HFFc6 (cell line): Measurements from ENCODE around the gene CMA1. TPM values are rescaled to one million over a fixed set of nuclear protein-coding genes. Genes with fewer than 3 reads are reported as not detected.
"Not testable (repeated sequence)": the region's sequence is repeated elsewhere in the genome, so short reads cannot be mapped to it uniquely, and the experiment has no call there.

Experiments
- DNase-seq: peaks from one replicate; pipeline ENCODE4 v3.0.0-alpha.2; 2018
- H3K27ac Mint-ChIP-seq: 2 replicates; pipeline ENCODE4 v1.8.0; 2020; ENCODE audit warnings: mild to moderate bottlenecking, mixed read lengths
- H3K27me3 Mint-ChIP-seq: 2 replicates; pipeline ENCODE4 v1.8.0; 2021; ENCODE audit warnings: mild to moderate bottlenecking, moderate library complexity, mixed read lengths; ENCODE audit not compliant: insufficient read depth
- H3K36me3 Mint-ChIP-seq: 2 replicates; pipeline ENCODE4 v1.8.0; 2021; ENCODE audit warnings: low read depth, mixed read lengths
- H3K4me1 Mint-ChIP-seq: 2 replicates; pipeline ENCODE4 v1.8.0; 2020; ENCODE audit warnings: low read depth, mixed read lengths
- H3K4me3 Mint-ChIP-seq: 2 replicates; pipeline ENCODE4 v1.8.0; 2020; ENCODE audit warnings: mild to moderate bottlenecking, moderate library complexity, mixed read lengths
- H3K9me3 Mint-ChIP-seq: 2 replicates; pipeline ENCODE4 v1.8.0; 2020; ENCODE audit warnings: mild to moderate bottlenecking, mixed read lengths
- long read RNA-seq: library from polyadenylated mRNA; unstranded; transcript quantifications from one replicate; pipeline ENCODE4 v2.0.0, GENCODE V29; 2019
- total RNA-seq, 6 experiments: library from RNA; stranded (reverse); fragmentation: NEBNext Ultra II Directional; extraction: Animal tissue kit (Norgen Biotek cat#: 25700); gene quantifications; 2 replicates in 1 of 6; 3 replicates in 5 of 6; pipeline ENCODE4 v1.2.3, GENCODE V29; 2021
- TF ChIP-seq, protein P1 (sequence below): fragments of 200-600 bp; sonication (generic); IDR thresholded peaks from 2 replicates; pipeline ENCODE4 v1.5.0; 2021; ENCODE audit warnings: antibody characterized with exemption, mild to moderate bottlenecking

Gene CMA1, protein sequence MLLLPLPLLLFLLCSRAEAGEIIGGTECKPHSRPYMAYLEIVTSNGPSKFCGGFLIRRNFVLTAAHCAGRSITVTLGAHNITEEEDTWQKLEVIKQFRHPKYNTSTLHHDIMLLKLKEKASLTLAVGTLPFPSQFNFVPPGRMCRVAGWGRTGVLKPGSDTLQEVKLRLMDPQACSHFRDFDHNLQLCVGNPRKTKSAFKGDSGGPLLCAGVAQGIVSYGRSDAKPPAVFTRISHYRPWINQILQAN
- not detected for total RNA-seq
- long read RNA-seq: 0 reads

DNA sequence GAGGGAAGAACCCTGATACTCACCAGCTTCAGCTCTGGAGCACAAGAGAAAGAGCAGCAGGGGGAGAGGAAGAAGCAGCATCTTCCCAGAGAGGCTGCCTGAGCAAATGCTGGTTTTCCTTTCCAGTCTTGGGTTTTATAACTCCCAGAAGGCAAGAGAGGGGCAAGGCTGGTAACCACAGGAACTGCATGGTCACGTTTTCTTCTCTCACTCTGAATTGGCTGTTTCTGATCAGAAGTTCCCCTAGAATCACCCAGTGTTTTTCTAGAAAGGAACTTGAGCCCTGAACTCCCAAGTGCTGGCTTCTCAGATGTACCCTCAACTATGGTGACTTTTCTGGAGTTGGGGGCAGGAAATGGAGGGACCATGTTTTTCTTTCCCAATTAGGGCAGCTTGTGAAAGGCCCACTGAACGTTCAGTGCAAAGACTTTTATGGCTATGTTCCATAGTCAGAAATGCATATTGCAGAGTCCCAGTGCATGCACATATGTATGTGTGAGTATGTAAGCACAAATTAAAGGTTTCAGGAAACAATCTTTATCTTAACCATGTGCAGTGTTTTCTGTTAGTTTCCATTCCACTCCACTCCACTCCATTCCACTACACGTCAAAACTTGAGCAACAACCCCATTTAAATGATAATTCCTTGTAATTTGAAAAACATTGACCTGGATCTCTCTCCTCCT is at the start of gene CMA1:
TSS of gene CMA1 (minus strand) at position 111 of the 686 bp plus-strand sequence. CDS start at position 81, 30 bp downstream.
- Mint-ChIP-seq H3K36me3 (no peaks in the 10 kb centered on the region), H3K9me3 (peaks cover 9% of the 10 kb centered on the region)

DNA sequence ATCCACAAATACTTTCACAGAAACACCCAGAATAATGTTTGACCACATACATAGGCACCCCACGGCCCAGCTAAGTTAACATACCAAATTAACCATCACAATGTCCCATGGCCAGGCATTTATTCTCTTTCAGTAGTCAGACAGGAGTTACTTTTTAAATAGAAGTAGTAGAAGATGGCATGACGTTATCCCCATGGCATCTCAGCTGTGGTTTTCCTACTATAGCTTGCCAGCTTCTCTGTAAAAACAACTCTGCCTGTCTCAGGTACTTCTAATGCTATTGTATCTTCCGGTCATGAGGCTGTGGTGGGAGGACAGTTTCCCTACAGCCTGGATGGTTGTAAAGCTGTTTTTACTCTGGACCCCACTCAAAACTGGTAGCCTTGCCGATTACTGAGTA is 48.7 kb upstream of the CMA1 start:
- no peak overlapping the region for H3K27ac Mint-ChIP-seq

More for the DNA sequence above, at the start of gene CMA1:
- Mint-ChIP-seq H3K27me3 (peaks cover 3% of the 10 kb centered on the region; the same call in 1 of the 2 replicates), H3K4me3 (no peak within 1 kb of the TSS), H3K4me1 (no peaks in the 10 kb centered on the region), H3K27ac (no peak within 1 kb of the TSS)
- DNase-seq: no peak
- TF ChIP-seq, protein P1, sequence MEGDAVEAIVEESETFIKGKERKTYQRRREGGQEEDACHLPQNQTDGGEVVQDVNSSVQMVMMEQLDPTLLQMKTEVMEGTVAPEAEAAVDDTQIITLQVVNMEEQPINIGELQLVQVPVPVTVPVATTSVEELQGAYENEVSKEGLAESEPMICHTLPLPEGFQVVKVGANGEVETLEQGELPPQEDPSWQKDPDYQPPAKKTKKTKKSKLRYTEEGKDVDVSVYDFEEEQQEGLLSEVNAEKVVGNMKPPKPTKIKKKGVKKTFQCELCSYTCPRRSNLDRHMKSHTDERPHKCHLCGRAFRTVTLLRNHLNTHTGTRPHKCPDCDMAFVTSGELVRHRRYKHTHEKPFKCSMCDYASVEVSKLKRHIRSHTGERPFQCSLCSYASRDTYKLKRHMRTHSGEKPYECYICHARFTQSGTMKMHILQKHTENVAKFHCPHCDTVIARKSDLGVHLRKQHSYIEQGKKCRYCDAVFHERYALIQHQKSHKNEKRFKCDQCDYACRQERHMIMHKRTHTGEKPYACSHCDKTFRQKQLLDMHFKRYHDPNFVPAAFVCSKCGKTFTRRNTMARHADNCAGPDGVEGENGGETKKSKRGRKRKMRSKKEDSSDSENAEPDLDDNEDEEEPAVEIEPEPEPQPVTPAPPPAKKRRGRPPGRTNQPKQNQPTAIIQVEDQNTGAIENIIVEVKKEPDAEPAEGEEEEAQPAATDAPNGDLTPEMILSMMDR: no peak

DNA sequence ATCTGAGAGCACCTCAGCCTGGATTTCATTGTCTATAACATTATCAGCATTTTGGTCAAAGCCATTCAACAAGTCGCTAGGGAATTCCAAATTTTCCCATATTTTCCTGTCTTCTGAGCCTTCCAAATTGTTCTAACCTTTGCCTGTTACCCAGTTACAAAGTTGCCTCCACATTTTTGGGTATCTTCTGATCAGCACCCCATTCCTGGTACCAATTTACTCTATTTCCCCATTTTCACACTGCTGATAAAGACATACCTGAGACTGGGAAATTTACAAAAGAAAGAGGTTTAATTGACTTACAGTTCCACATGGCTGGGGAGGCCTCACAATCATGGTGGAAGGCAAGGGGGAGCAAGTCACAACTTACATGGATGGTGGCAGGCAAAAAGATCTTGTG is 41.0 kb upstream of the CMA1 start:
- H3K27ac Mint-ChIP-seq, H3K4me3 Mint-ChIP-seq, H3K4me1 Mint-ChIP-seq, H3K36me3 Mint-ChIP-seq, H3K27me3 Mint-ChIP-seq, DNase-seq: not testable (repeated sequence)
- H3K9me3 Mint-ChIP-seq: peaks cover 35% of the 10 kb centered on the region

More for the DNA sequence above, 48.7 kb upstream of the CMA1 start:
- Mint-ChIP-seq H3K36me3 (peaks cover 6% of the 10 kb centered on the region; the same call in 1 of the 2 replicates), H3K4me1 (no peaks in the 10 kb centered on the region), H3K9me3 (peaks cover 30% of the 10 kb centered on the region), H3K27me3 (no peaks in the 10 kb centered on the region; the same call in none of the 2 replicates), H3K4me3 (no peak overlapping the region)
- peak; percentile 2 for DNase-seq
- TF ChIP-seq, protein P1: no peak

DNA sequence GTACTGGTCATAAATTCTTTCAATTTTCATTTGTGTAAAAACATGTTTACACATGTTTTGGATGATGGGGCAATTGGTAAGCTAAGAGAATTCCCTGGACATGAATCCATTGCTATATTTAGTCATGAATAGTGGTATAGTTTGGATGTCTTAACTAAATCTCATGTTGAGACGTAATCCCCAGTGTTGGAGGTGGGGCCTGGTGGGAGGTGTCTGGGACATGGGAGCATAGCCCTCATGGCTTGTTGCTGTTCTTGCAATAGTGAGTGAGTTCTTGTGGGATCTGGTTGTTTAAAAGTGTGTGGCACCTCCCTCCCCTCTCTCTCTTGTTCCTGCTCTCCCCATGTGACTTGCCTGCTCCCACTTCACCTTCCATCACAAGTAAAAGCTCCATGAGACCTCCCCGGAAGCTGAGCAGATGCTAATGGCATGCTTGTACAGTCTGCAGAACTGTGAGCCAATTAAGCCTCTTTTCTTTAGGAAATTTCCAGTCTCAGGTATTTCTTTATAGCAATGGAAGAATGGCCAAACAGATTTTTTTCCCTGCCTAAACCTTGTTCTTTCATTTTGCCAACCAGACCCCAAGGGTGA is 34.4 kb upstream of the CMA1 start:
- DNase-seq: no peak
- Mint-ChIP-seq H3K9me3 (peaks cover 28% of the 10 kb centered on the region), H3K36me3 (no peaks in the 10 kb centered on the region), H3K27ac (no peak overlapping the region), H3K27me3 (no peaks in the 10 kb centered on the region), H3K4me1 (no peaks in the 10 kb centered on the region), H3K4me3 (no peak overlapping the region)
- TF ChIP-seq, protein P1: no peak

DNA sequence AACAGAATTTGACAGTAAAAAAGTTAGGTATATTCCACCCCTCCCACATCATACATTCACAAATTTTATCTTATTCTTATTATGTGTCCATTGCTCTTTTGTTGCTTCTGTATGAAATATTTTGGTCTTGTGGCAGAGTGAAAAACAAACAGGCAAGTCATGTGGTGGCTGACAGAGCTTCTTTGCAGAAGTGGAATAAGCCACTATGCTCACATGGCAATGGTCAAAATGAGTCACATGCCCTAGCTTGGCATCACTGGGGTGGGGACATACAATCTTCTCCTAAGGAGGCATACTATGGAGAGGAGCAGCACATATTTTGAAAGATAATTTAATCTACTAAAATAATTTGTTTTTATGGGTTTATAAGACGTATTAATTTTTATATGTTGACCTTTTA is 27.7 kb upstream of the CMA1 start:
- Mint-ChIP-seq H3K36me3 (no peaks in the 10 kb centered on the region), H3K4me1 (no peaks in the 10 kb centered on the region), H3K9me3 (peaks cover 24% of the 10 kb centered on the region), H3K4me3 (no peak overlapping the region), H3K27me3 (peaks cover 2% of the 10 kb centered on the region; the same call in 1 of the 2 replicates), H3K27ac (no peak overlapping the region)
- TF ChIP-seq, protein P1: no peak
- no peak for DNase-seq

DNA sequence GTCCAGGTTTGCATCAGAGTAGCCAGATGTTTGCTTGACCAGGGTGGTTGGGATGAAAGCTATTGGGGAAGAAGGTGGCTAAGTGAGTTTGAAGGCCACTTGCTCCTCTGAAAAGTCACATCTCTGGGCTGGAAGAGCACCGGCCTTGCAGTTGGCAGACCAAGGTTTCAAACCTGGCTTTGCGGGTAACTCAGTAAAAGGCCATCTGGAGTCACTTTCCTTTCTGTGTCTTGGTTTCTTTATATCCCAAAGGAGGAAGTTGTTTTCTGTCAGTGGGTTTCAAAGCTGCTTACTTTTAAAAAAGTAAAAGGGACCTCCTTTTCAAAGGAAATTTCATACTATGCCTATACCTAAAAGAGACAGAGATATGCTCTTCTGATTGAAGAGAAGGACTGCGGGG is 26.2 kb upstream of the CMA1 start:
- Mint-ChIP-seq H3K4me1 (no peaks in the 10 kb centered on the region), H3K9me3 (peaks cover 20% of the 10 kb centered on the region), H3K27me3 (peaks cover 2% of the 10 kb centered on the region; the same call in 1 of the 2 replicates), H3K27ac (no peak overlapping the region), H3K36me3 (no peaks in the 10 kb centered on the region), H3K4me3 (no peak overlapping the region)
- TF ChIP-seq, protein P1: no peak
- DNase-seq: no peak

DNA sequence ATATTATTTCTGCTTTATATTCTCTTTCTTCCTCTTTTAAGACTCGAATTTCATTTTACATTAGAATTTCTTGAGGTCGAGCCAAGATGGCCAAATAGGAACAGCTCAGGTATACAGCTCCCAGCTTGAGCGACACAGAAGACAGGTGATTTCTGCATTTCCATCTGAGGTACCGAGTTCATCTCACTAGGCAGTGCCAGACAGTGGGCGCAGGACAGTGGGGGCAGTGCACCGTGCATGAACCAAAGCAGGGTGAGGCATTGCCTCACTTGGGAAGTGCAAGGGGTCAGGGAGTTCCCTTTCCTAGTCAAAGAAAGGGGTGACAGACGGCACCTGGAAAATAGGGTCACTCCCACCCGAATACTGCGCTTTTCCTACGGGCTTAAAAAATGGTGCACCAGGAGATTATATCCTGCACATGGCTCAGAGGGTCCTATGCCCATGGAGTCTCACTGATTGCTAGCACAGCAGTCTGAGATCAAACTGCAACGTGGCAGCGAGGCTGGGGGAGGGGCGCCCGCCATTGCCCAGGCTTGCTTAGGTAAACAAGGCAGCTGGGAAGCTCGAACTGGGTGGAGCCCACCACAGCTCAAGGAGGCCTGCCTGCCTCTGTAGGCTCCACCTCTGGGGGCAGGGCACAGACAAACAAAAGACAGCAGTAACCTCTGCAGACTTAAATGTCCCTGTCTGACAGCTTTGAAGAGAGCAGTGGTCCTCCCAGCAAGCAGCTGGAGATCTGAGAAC is 18.0 kb upstream of the CMA1 start:
- H3K9me3 Mint-ChIP-seq, H3K4me3 Mint-ChIP-seq, H3K4me1 Mint-ChIP-seq, H3K27me3 Mint-ChIP-seq, H3K36me3 Mint-ChIP-seq, H3K27ac Mint-ChIP-seq, DNase-seq: not testable (repeated sequence)
